GM21423 (cell line): ENCODE results near the gene C3orf22.
A peak's percentile ranks its signal among the peaks of the same experiment; 100 is the strongest.
"Not testable (repeated sequence)": the region's sequence is repeated elsewhere in the genome, so short reads cannot be mapped to it uniquely, and the experiment has no call there.

Experiments used
- ATAC-seq: cut with Tn5 transposase; IDR thresholded peaks from one replicate; pipeline ENCODE4 v1.9.1; 2021; ENCODE audit warnings: mild to moderate bottlenecking, moderate library complexity; ENCODE audit not compliant: unreplicated experiment

The C3orf22 gene

GRCh38 chr3:126544596-126545281 lies 14.0 kb downstream of the C3orf22 start:
- ATAC-seq, result no peak

DNA sequence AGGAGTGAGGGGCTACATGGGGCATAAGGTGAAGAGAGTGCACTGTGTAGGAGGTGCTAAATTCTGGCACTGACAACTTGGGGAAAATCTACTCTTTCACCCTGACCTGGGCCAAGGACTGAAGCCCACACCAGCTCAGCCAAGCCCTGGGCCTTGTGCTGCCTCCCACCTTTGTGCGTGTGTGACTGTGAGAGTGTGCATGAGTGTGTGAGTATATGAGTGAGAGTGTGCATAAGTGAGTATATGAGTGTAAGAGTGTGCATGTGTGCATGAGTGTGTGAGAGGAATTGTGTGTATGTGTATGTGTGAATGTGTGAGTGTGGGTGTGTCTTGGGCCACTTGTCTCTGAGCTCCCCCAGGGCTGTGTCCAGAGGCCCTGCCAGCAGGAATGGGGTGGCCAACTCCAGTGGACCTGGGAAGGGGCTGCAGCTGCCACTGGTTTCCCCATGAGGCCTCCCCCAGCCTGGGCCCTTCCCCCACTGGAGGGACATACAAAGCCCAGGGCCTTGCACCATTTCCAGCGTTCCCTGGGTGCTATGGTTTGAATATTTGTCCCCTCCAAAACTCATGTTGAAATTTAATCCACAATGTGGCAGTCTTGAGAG lies 15.2 kb downstream of the C3orf22 start:
- no peak for ATAC-seq

DNA sequence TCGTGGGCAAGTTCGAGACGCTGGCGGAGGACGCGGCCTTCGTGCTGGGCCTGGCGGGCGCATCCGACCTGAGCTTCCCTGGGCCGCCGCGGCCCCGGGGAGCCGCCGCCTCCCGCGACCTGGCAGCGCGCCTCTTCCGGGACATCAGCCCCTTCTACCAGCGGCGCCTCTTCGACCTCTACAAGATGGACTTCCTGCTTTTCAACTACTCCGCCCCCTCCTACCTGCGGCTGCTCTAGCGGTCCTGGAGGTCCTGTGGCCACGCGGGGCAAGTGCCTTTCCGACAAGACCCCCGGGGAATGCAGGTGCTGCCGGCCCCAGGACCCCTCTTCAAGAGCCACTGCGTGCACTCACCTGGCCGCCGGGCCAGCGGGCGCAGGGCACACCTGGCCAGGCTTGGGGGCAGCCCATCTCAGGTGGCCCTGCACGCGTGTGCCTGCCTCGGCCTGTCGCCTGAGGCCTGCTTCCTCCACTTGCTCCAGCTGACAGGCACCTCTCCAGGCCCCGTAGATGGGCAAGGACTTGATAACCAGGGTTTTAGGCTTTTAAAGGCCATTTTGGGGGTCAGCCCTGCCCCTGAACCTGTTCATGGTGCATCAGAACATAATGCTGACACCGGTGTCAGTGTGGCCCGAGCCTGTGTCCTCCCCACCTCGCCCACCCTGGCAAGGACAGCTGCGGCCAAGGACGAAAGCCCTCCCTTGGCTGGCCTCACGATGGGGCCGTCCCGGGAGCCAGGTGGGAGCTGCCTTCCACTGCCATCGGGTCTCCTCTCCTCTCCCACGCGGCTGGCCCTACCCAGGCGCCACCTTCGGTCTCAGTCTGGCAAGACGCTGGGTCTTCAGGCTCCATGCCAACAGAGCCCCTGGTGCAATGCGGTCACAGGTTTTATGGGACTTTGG lies 16.1 kb downstream of the C3orf22 start:
- ATAC-seq, result no peak

DNA sequence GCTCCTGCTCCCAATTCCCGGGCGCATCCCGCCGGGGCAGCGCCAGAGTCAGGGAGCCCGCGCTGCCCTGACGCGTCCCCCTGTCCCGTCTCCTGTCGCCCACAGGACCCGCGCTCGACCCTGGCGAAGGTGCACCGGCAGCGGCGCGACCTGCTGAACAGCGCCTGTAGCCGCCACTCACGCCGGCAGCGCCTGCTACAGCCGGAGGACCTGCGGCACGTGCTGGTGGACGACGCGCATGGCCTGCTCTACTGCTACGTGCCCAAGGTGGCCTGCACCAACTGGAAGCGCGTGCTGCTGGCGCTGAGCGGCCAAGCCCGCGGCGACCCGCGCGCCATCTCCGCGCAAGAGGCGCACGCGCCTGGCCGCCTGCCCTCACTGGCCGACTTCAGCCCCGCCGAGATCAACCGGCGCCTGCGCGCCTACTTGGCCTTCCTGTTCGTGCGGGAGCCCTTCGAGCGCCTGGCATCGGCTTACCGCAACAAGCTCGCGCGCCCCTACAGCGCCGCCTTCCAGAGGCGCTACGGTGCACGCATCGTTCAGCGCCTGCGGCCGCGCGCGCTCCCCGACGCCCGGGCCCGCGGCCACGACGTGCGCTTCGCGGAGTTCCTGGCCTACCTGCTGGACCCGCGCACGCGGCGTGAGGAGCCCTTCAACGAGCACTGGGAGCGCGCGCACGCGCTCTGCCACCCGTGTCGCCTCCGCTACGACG lies 16.9 kb downstream of the C3orf22 start:
- no peak for ATAC-seq

GRCh38 chr3:126540951-126541627 lies 17.6 kb downstream of the C3orf22 start:
- ATAC-seq, result no peak

DNA sequence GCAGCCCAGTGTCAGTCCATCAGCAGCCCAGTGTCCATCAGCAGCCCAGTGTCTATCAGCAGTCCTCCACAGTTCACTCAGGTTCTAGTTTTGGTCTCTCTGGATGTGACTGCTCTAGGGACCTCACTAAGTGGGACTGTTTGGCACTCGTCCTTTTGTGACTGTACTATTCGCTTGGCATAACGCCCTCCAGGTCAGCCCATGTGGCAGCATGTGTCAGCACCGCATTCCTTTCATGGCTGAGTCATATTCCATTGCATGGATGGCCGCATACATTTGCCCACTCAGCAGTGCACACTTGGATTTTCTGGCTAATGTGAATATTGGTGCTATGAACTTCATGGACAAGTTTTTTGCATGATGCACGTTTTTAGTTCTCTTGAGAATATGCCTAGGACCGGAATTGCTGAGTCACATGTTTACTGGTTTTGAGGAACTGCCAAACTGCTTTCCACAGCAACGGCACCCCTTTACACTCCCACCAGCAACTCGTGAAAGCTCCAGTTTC lies 18.3 kb downstream of the C3orf22 start:
- ATAC-seq, result no peak

DNA sequence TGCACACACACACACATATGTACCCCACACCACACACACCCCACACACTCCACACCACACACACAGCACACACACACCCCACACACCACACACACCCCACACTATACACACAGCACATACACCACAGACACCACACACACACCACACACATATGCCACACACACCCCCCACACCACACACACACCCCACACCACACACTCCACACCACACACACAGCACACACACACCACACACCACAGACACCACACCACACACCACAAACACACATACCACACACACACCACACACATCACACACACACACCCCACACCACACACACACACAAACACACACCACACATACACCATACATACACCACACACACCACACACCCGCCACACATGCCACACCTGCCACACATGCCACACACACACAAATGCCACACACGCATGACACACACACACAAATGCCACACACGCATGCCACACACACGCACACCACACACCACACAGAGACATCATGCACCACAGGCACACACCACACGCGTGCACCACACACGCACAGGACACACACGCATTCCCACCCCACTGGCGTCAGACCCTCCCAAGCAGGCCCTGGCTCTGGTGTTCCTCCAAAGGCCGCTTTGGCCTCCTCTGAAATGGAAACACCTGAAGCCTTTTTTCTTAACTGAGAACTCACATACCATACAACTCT lies 19.0 kb downstream of the C3orf22 start:
- no peak for ATAC-seq

- no peak for ATAC-seq
Measured at GRCh38 chr3:126538966-126539365, 19.8 kb downstream of the C3orf22 start.

GRCh38 chr3:126538316-126538715 lies 20.4 kb downstream of the C3orf22 start:
- ATAC-seq, result no peak

DNA sequence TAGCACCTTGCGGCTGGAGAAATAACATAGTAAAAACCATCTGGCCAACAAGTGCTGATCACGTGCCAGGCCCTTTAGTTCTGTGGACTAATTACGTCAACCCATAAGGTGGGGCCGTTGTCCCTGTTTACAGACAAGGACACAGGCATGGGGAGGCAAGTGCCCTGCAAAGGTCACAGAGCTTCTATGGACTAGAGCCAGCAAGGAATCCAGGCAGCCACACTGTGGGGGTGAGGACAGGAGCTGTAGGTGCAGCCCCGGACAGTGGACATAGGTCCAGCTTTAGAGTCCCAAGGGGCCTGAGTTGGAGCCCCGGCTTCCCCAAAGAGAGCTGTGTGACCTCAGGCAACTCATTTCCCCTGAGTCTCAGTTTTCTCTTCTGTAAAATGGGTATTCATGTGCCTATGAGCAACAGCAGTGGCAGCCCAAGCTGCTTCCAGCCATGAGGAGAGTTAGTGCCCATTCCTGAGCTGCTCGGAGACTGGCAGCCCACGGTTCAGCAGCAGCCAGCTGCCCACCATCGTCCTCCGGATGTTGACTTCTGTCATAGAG lies 20.9 kb downstream of the C3orf22 start:
- no peak for ATAC-seq

GRCh38 chr3:126537116-126537729 lies 21.5 kb downstream of the C3orf22 start:
- ATAC-seq, result no peak

DNA sequence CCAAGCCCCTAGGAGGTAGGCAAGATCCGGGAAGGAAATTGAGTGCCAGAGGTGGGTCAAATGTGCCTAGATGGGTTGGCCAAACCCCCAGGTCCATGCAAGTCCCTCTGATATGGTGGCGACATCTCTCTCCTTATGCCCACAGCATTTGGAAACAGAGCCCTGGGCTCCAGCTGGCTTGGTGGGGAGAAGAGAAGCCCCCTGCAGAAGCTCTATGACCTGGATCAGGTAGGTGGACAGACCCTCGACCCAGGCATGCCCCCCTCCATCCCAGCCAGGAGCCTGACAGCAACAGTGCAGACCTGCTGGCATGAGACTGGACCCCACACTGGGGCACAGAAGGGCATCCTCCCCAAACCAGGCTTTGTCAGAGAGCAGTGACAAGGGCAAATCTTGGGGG lies 22.6 kb downstream of the C3orf22 start:
- no peak for ATAC-seq

DNA sequence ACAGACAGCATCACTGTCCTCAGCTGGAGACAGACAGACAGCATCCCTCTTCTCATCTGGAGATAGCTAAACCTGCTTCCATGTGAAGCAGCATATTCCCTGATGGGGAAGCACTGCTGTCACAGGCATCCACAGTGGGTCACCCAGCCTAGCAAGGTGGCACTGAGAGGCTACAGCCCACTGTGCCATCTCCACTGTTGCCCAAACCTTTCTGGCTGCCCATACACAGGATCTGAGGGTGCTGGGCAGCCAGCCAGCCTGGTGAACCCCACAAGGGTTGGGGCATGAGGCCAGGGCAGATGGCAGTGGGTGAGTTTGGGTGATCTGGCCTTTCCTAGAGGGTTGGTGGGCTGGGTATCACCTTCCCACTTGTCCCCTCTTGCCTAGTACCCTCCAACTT lies 23.1 kb downstream of the C3orf22 start:
- ATAC-seq, result no peak

DNA sequence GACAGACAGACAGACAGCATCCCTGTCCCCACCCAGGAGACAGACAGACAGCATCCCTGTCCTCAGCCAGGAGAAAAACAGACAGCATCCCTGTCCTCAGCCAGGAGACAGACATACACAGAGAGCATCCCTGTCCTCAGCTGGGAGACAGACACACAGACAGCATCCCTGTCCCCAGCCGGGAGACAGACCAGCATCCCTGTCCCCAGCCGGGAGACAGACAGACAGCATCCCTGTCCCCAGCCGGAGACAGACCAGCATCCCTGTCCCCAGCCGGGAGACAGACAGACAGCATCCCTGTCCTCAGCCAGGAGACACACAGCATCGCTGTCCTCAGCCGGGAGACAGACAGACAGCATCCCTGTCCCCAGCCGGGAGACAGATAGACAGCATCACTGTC lies 24.0 kb downstream of the C3orf22 start:
- not testable (repeated sequence) for ATAC-seq

GRCh38 chr3:126533506-126533905 lies 25.2 kb downstream of the C3orf22 start:
- no peak for ATAC-seq

DNA sequence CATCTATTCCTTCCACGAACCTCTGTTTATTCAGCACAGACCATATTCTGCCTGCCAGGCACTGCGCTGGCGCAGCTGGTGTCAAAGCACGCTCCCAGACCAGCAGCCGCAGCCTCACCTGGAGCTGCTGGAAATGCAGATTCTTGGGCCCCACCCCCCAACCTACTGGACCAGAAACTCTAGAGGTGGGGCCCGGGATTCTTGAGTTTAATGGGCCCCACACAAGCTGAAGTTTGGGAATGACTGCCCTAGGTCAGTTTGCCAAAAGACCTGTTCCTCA lies 27.7 kb downstream of the C3orf22 start:
- no peak for ATAC-seq

GRCh38 chr3:126530171-126531050 lies 28.3 kb downstream of the C3orf22 start:
- ATAC-seq, result peak; percentile 72

DNA sequence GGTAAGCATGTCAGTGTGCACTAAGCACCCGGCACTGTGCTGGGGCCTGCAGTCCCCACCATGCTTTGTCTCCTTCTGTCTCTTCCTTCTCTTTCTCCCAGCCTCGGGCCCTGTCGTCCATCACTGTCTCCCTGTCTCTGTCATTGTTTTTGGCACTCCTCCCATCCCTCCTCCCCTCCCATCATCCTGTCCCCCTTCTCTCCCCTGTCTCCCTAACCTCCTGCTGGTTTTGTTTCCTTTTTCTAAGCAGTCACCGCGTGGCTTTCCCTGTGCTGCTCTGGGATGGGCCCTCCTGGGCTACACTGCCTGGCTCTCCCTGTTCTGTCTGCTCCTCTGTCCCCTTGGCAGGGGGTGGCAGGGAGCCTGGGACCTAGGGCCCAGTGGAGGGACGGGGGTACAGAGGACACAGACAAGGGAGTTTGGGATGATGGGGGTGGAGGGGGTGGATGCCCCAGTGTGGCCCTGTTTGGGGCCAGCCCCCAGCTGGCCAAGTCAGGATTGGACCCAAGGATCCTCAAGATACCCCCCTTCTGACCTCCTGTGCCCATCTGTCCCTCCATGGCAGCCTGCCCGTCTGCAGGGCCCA lies 29.1 kb downstream of the C3orf22 start:
- ATAC-seq, result no peak
